Activated T-cell treated with anti-CD3 and anti-CD28 coated beads, Interleukin-2, amount 50 U/mL, for 72 hours (primary cell): ENCODE measurements around the gene SLC27A1. TPM values are rescaled to one million over a fixed set of nuclear protein-coding genes. Genes with fewer than 3 reads are reported as not detected.
"Not testable (repeated sequence)": the region's sequence is repeated elsewhere in the genome, so short reads cannot be mapped to it uniquely, and the experiment has no call there.

ENCODE experiments used
- ATAC-seq, 2 donors: fragments of 150-1000 bp; cut with Tn5 transposase; replicated peaks in 1 of 2; 2 replicates each; pipeline ENCODE4 v1.10.0; 2021; ENCODE audit warnings: moderate library complexity in 2 of 2, mild to moderate bottlenecking in 1 of 2
- DNase-seq, 2 donors: peaks; one replicate each; pipeline ENCODE4 v3.0.0; 2021 to 2022; ENCODE audit warnings: mixed read lengths in 1 of 2
- H3K27ac Mint-ChIP-seq: one replicate; pipeline ENCODE4 v1.8.0; 2022; ENCODE audit warnings: mild to moderate bottlenecking, moderate library complexity, mixed read lengths
- H3K27me3 Mint-ChIP-seq: one replicate; pipeline ENCODE4 v1.8.0; 2022; ENCODE audit warnings: low read depth, mixed read lengths
- H3K36me3 Mint-ChIP-seq, 2 donors: one replicate each; pipeline ENCODE4 v1.8.0; 2022; ENCODE audit warnings: mixed read lengths in 2 of 2, mild to moderate bottlenecking in 1 of 2; ENCODE audit not compliant: insufficient read depth in 2 of 2
- H3K4me1 Mint-ChIP-seq: one replicate; pipeline ENCODE4 v1.8.0; 2022; ENCODE audit warnings: low read depth, mixed read lengths
- H3K4me3 Mint-ChIP-seq, 2 donors: one replicate each; pipeline ENCODE4 v1.8.0; 2022; ENCODE audit warnings: mild to moderate bottlenecking in 2 of 2, mixed read lengths in 2 of 2, moderate library complexity in 2 of 2
- H3K9me3 Mint-ChIP-seq, 2 donors: one replicate each; pipeline ENCODE4 v1.8.0; 2022; ENCODE audit warnings: mixed read lengths in 2 of 2
- total RNA-seq, 2 donors: library from RNA; stranded (reverse); gene quantifications; one replicate each; pipeline ENCODE4 v1.2.3, GENCODE V29; 2022

The SLC27A1 gene
- total RNA-seq, 2 donors from 2014 or later = 3.5 to 4.4 TPM

GRCh38 chr19:17500447-17501198, 30.3 kb downstream of the SLC27A1 start:
- Mint-ChIP-seq H3K4me1 (peaks cover 22% of the 10 kb centered on the region), H3K27me3 (no peaks in the 10 kb centered on the region), H3K4me3 (no peak overlapping the region), H3K27ac (no peak overlapping the region), H3K36me3 (no peaks in the 10 kb centered on the region), H3K9me3 (no peaks in the 10 kb centered on the region)
- ATAC-seq = no peak
- DNase-seq = no peak

DNA sequence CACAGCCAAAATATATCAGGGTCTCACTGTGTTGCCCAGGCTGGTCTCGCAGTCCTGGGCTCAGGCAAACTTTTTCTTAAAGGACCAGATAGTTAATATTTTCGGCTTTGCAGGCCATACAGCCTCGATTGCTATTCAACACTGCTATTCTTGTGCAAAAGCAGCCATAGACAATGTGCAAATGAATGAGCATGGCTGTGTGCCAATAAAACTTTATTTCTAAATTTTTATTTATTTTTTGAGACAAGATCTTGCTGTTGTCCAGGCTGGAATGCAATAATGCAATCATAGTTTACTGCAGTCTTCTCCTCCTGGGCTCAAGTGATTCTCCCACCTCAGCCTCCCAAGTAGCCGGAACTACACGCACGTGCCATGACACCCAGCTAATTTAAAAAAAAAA, 32.9 kb downstream of the SLC27A1 start:
- H3K4me1 Mint-ChIP-seq = peaks cover 22% of the 10 kb centered on the region
- DNase-seq (no peak), ATAC-seq (no peak)
- H3K27ac Mint-ChIP-seq = no peak overlapping the region
- no peak overlapping the region for H3K4me3 Mint-ChIP-seq
- peaks cover 0 to 2% of the 10 kb centered on the region in 2 donors for H3K36me3 Mint-ChIP-seq
- no peaks in the 10 kb centered on the region for H3K27me3 Mint-ChIP-seq
- no peaks in the 10 kb centered on the region for H3K9me3 Mint-ChIP-seq

DNA sequence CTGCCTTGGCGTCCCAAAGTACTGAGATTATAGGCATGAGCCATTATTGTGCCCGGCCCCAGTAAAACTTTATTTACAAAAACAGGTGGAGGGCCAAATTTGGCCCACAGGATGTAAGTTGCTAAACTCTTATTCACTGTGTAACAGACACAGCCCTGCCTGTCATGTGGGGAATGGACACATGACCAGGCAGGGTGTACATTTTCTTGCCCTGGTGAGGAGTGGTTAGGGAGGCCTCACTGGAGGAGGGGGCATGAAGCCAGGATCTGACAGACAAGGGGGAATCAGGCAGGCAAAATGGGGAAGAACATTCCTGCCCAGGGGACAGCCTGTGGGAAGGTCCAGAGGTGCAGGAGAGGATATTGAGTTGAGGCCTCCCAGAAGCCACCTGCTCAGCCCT, 33.7 kb downstream of the SLC27A1 start:
- Mint-ChIP-seq H3K27me3 (no peaks in the 10 kb centered on the region), H3K27ac (no peak overlapping the region), H3K9me3 (no peaks in the 10 kb centered on the region), H3K4me3 (no peak overlapping the region), H3K4me1 (peaks cover 27% of the 10 kb centered on the region), H3K36me3 (peaks cover 0 to 2% of the 10 kb centered on the region in 2 donors)
- no peak for ATAC-seq
- no peak for DNase-seq

GRCh38 chr19:17504456-17504855, 34.1 kb downstream of the SLC27A1 start:
- DNase-seq (no peak), ATAC-seq (no peak)
- H3K9me3 Mint-ChIP-seq = no peaks in the 10 kb centered on the region
- peaks cover 0 to 2% of the 10 kb centered on the region in 2 donors for H3K36me3 Mint-ChIP-seq
- H3K27me3 Mint-ChIP-seq = no peaks in the 10 kb centered on the region
- H3K27ac Mint-ChIP-seq = peak overlapping the region; percentile 51
- no peak overlapping the region for H3K4me3 Mint-ChIP-seq
- peaks cover 26% of the 10 kb centered on the region for H3K4me1 Mint-ChIP-seq

GRCh38 chr19:17505223-17505622, 34.9 kb downstream of the SLC27A1 start:
- Mint-ChIP-seq H3K9me3 (no peaks in the 10 kb centered on the region), H3K27ac (no peak overlapping the region), H3K27me3 (no peaks in the 10 kb centered on the region), H3K4me1 (peaks cover 27% of the 10 kb centered on the region), H3K4me3 (no peak overlapping the region), H3K36me3 (peaks cover 2 to 5% of the 10 kb centered on the region in 2 donors)
- ATAC-seq (no peak), DNase-seq (no peak)

- H3K9me3 Mint-ChIP-seq = no peaks in the 10 kb centered on the region
- peaks cover 40% of the 10 kb centered on the region for H3K4me1 Mint-ChIP-seq
- H3K27ac Mint-ChIP-seq = no peak overlapping the region
- no peak for DNase-seq
- no peak for ATAC-seq
- H3K36me3 Mint-ChIP-seq = peaks cover 2 to 10% of the 10 kb centered on the region in 2 donors
- no peaks in the 10 kb centered on the region for H3K27me3 Mint-ChIP-seq
- H3K4me3 Mint-ChIP-seq = no peak overlapping the region
Observed at GRCh38 chr19:17506745-17507144, 36.4 kb downstream of the SLC27A1 start.

DNA sequence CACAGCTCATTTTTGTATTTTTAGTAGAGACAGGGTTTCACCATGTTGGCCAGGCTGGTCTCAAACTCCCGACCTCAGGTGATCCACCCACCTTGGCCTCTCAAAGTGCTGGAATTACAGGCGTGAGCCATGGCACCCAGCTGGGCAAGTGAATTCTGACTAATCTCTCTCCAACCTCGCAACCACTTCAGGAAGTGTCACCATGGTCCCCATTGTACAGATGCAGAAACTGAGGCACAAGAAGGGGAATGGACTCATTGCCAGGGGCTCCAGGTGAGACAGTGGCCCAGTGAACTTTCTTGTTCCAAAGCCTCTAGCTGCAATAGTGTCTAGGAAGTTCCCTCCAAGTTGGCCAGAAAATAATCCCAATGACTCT, 38.2 kb downstream of the SLC27A1 start:
- not testable (repeated sequence) for H3K27me3 Mint-ChIP-seq, ATAC-seq, H3K36me3 Mint-ChIP-seq, DNase-seq, H3K9me3 Mint-ChIP-seq
- Mint-ChIP-seq H3K27ac (peak overlapping the region; percentile 64), H3K4me1 (peaks cover 48% of the 10 kb centered on the region), H3K4me3 (peak overlapping the region; percentile 41 to 57)

DNA sequence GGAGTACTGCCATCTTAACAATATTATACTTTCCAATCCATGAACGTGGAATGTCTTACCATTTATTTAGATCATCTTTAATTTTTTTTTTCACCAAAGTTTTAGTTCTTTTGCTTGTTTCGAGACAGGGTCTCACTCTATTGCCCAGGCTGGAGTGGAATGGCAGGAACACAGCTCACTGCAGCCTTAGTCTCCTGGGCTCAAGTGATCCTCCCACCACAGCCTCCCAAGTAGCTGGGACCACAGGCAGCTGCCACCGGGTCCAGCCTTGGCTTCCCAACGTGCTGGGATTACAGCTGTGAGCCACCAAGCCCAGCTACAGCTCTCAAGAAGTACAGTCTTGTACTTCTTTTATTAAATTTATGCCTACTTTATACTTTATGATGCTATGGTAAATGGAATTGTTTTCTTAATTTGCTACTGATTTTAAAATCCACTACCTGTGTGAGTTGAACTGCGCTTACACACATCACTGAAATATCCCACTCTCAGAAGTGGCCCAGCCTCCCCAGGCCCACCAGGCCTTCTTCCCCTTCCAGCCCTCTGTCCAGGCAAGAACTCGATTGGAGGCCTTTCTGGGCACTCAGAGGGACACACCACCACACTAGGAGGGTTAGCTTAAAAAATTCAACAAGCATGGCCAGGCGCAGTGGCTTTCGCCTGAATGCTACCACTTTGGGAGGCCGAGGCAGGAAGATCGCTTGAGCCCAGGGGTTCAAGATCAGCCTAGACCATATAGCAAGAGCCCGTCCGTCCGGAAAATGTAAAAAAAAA, 40.1 kb downstream of the SLC27A1 start:
- ATAC-seq (no peak), DNase-seq (no peak)
- Mint-ChIP-seq H3K36me3 (peaks cover 2 to 10% of the 10 kb centered on the region in 2 donors), H3K4me3 (peak overlapping the region; percentile 89 to 100), H3K4me1 (peaks cover 54% of the 10 kb centered on the region), H3K27me3 (no peaks in the 10 kb centered on the region), H3K9me3 (no peaks in the 10 kb centered on the region), H3K27ac (peak overlapping the region; percentile 76)

GRCh38 chr19:17511724-17512573, 41.6 kb downstream of the SLC27A1 start:
- Mint-ChIP-seq H3K27me3 (no peaks in the 10 kb centered on the region), H3K27ac (peak overlapping the region; percentile 91), H3K36me3 (peaks cover 2 to 12% of the 10 kb centered on the region in 2 donors), H3K9me3 (no peaks in the 10 kb centered on the region), H3K4me1 (peaks cover 54% of the 10 kb centered on the region), H3K4me3 (peak overlapping the region; percentile 89 to 100)
- DNase-seq (peak; percentile 94 to 95), ATAC-seq (peak; percentile 82 to 84)

GRCh38 chr19:17512574-17512939, 42.2 kb downstream of the SLC27A1 start:
- Mint-ChIP-seq H3K9me3 (no peaks in the 10 kb centered on the region), H3K27ac (peak overlapping the region; percentile 91), H3K36me3 (peaks cover 7 to 18% of the 10 kb centered on the region in 2 donors), H3K4me1 (peaks cover 51% of the 10 kb centered on the region), H3K4me3 (peak overlapping the region; percentile 89 to 100), H3K27me3 (no peaks in the 10 kb centered on the region)
- DNase-seq (no peak), ATAC-seq (no peak)

DNA sequence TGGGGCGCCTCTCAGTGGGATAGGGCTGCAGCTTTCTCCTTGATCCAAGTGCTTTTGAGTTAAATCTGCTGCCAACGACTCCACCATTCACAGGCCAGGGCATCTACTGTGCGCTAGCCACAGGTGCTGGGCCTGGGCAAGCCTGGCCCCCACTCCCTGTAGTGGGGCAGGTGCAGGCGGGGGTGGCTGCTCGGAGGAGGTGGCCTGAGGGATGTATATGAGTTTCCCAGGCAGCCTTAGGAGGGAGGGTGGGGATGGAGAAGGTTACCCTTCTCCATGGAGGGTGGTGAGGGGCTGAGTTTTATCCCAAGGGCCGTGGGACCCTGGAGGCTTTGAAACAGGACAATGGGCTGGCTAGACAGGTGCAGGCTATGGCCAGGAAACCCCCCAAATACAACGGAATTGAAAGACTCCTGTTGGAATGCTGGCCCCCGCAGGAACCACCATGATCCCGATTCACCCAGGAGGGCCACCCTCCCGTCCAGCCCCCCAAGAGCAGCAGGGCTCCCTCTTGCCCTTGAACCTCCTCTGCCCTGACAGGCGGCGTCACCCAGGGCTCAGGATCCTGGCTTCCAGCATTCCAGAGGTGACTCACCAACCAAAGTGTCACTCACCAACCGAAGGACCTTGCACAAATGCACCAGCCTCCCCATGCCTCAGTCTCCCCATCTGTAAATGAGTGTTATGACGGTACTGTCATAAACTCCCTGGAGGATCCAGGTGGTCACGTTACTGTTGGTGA, 45.3 kb downstream of the SLC27A1 start:
- ATAC-seq (no peak), DNase-seq (no peak)
- Mint-ChIP-seq H3K4me1 (peaks cover 28% of the 10 kb centered on the region), H3K4me3 (no peak overlapping the region), H3K9me3 (peaks cover 0 to 1% of the 10 kb centered on the region in 2 donors), H3K36me3 (peaks cover 7 to 19% of the 10 kb centered on the region in 2 donors), H3K27ac (no peak overlapping the region), H3K27me3 (no peaks in the 10 kb centered on the region)

DNA sequence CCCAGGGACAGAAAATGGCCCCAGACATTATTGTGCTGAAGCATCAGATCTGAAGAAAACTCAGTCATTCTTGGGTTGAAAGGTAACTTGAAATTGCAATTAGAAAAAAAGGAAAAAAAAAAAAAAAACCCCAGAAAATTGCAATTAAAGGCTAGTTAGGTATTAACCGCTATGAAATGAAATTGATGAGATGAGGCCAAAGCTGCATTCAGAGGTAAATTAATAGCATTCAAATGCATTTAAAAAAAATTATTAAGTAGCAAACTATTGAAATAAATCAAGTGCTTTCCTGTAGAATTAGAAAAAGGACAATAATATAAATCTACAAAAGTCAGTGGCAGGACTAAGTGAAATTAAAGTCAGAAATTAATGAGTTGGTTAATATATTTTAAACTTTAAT, 47.6 kb downstream of the SLC27A1 start:
- ATAC-seq (no peak), DNase-seq (no peak)
- Mint-ChIP-seq H3K4me1 (peaks cover 18% of the 10 kb centered on the region), H3K36me3 (peaks cover 7 to 23% of the 10 kb centered on the region in 2 donors), H3K27me3 (no peaks in the 10 kb centered on the region), H3K9me3 (peaks cover 0 to 1% of the 10 kb centered on the region in 2 donors), H3K4me3 (no peak overlapping the region), H3K27ac (no peak overlapping the region)
